Adrenal gland (tissue), 5 donors: ENCODE data around the gene TMEM236.

ENCODE experiments used
- CTCF ChIP-seq, 6 experiments: fragments of 450-650 bp in 4 of 6; fragments of 200-600 bp in 2 of 6; sonication (generic) in 1 of 6; IDR thresholded peaks; 1 replicate in 5 of 6; 2 replicates in 1 of 6; pipeline versions ENCODE4 v1.5.1 to v1.8.0; 2016 to 2021; ENCODE audit warnings: antibody characterized with exemption in 6 of 6, mild to moderate bottlenecking in 2 of 6, moderate library complexity in 1 of 6
- POLR2A ChIP-seq, 2 donors: fragments of 450-650 bp; IDR thresholded peaks; one replicate each; pipeline ENCODE4 v1.6.1; 2017; ENCODE audit warnings: antibody characterized with exemption in 2 of 2, mild to moderate bottlenecking in 2 of 2, moderate library complexity in 1 of 2
- donor health status: DM: no; HTN: no; CAD: no.

GRCh38 chr10:17802976-17803375 lies 51.0 kb downstream of the TMEM236 start:
- TF ChIP-seq CTCF (IDR thresholded peaks at IDR 0.05) (no peak), POLR2A (IDR thresholded peaks at IDR 0.05) (no peak)
